Mesenchymal stem cell (in vitro differentiated cells and primary cell): ENCODE measurements around the gene SPRY1.

Experiments
- DNase-seq: peaks from one replicate; pipeline ENCODE4 v3.0.0-alpha.2; 2013
- H2AFZ ChIP-seq: one replicate; pipeline ENCODE4 v1.6.1; 2013; ENCODE audit warnings: low read depth, mild to moderate bottlenecking, control low read depth, inconsistent platforms, low read length, moderate library complexity
- H2AK5ac ChIP-seq: 2 replicates; pipeline ENCODE4 v1.6.1; 2013; ENCODE audit warnings: low read length, moderate library complexity, mild to moderate bottlenecking, inconsistent platforms; ENCODE audit not compliant: severe bottlenecking
- H2BK120ac ChIP-seq: one replicate; pipeline ENCODE4 v1.6.1; 2013; ENCODE audit warnings: low read depth, mild to moderate bottlenecking, inconsistent platforms, low read length, moderate library complexity
- H2BK12ac ChIP-seq, 2 experiments: one replicate each; pipeline ENCODE4 v1.6.1; 2013; ENCODE audit warnings: inconsistent platforms in 2 of 2, low read length in 2 of 2, mild to moderate bottlenecking in 2 of 2, moderate library complexity in 2 of 2, control low read depth in 1 of 2
- H2BK15ac ChIP-seq: one replicate; pipeline ENCODE4 v1.6.1; 2013; ENCODE audit warnings: mild to moderate bottlenecking, low read depth, inconsistent platforms; ENCODE audit not compliant: poor library complexity, severe bottlenecking
- H2BK5ac ChIP-seq: 2 replicates; pipeline ENCODE4 v1.6.1; 2013; ENCODE audit warnings: low read depth, mild to moderate bottlenecking, low read length, control low read depth, inconsistent platforms; ENCODE audit not compliant: poor library complexity, severe bottlenecking
- H3K14ac ChIP-seq, 2 experiments: one replicate each; pipeline ENCODE4 v1.6.1; 2013; ENCODE audit warnings: inconsistent platforms in 2 of 2, low read length in 2 of 2, control low read depth in 1 of 2, mild to moderate bottlenecking in 1 of 2, moderate library complexity in 1 of 2
- H3K18ac ChIP-seq, 2 experiments: one replicate each; pipeline ENCODE4 v1.6.1; 2013; ENCODE audit warnings: inconsistent platforms in 2 of 2, low read length in 2 of 2, control low read depth in 1 of 2, low read depth in 1 of 2, mild to moderate bottlenecking in 1 of 2
- H3K23ac ChIP-seq, 2 experiments: one replicate each; pipeline ENCODE4 v1.6.1; 2013; ENCODE audit warnings: inconsistent platforms in 2 of 2, low read length in 2 of 2, mild to moderate bottlenecking in 2 of 2, moderate library complexity in 2 of 2, control low read depth in 1 of 2
- H3K27ac ChIP-seq: 2 replicates; pipeline ENCODE4 v1.5.1; 2013; ENCODE audit warnings: mild to moderate bottlenecking, moderate library complexity, low read length, control low read depth, inconsistent platforms; ENCODE audit not compliant: poor library complexity, severe bottlenecking
- H3K27me3 ChIP-seq, 2 experiments: 2 replicates each; pipeline versions ENCODE4 v1.6.1 to v1.7.0; 2013; ENCODE audit warnings: low read length in 2 of 2, mild to moderate bottlenecking in 2 of 2, moderate library complexity in 2 of 2, control low read depth in 1 of 2, inconsistent platforms in 1 of 2; ENCODE audit not compliant: control insufficient read depth in 1 of 2, insufficient read depth in 1 of 2
- H3K36me3 ChIP-seq, 2 experiments: 2 replicates each; pipeline versions ENCODE4 v1.6.1 to v1.7.0; 2013; ENCODE audit warnings: low read length in 2 of 2, control low read depth in 1 of 2, inconsistent platforms in 1 of 2, low read depth in 1 of 2, mild to moderate bottlenecking in 1 of 2; ENCODE audit not compliant: insufficient read depth in 2 of 2, control insufficient read depth in 1 of 2
- H3K4ac ChIP-seq, 2 experiments: one replicate each; pipeline ENCODE4 v1.6.1; 2013; ENCODE audit warnings: inconsistent platforms in 2 of 2, low read length in 2 of 2, mild to moderate bottlenecking in 2 of 2, moderate library complexity in 2 of 2, control low read depth in 1 of 2, low read depth in 1 of 2
- H3K4me1 ChIP-seq: 2 replicates; pipeline ENCODE4 v1.6.1; 2013; ENCODE audit warnings: low read depth, low read length, control low read depth; ENCODE audit not compliant: control insufficient read depth, insufficient read depth
- H3K4me2 ChIP-seq: 2 replicates; pipeline ENCODE4 v1.6.1; 2013; ENCODE audit warnings: low read length, mild to moderate bottlenecking, inconsistent platforms; ENCODE audit not compliant: poor library complexity, severe bottlenecking
- H3K4me3 ChIP-seq, 2 experiments: 2 replicates each; pipeline versions ENCODE4 v1.5.1 to v1.7.0; 2013; ENCODE audit warnings: low read length in 2 of 2, mild to moderate bottlenecking in 2 of 2, control low read depth in 1 of 2, low read depth in 1 of 2; ENCODE audit not compliant: insufficient read depth in 1 of 2
- H3K79me1 ChIP-seq: replicated peaks from 2 replicates; pipeline ENCODE4 v1.6.1; 2013; ENCODE audit warnings: mild to moderate bottlenecking, control low read depth, low read length, inconsistent platforms; ENCODE audit not compliant: poor library complexity, severe bottlenecking
- H3K9ac ChIP-seq: 2 replicates; pipeline ENCODE4 v1.7.0; 2013; ENCODE audit warnings: mild to moderate bottlenecking, low read length, moderate library complexity
- H3K9me3 ChIP-seq: 2 replicates; pipeline ENCODE4 v1.7.0; 2013; ENCODE audit warnings: mild to moderate bottlenecking, low read length; ENCODE audit not compliant: control insufficient read depth
- H4K8ac ChIP-seq: one replicate; pipeline ENCODE4 v1.6.1; 2013; ENCODE audit warnings: inconsistent platforms, mild to moderate bottlenecking, low read length, moderate library complexity
- H4K91ac ChIP-seq: one replicate; pipeline ENCODE4 v1.6.1; 2013; ENCODE audit warnings: mild to moderate bottlenecking, low read length, inconsistent platforms
- WGBS: methylation state at CpG from one replicate; pipeline ENCODE4 v1.1.7; 2013; ENCODE audit warnings: mixed read lengths; 5-methylcytosine and 5-hydroxymethylcytosine counted together

The SPRY1 gene

GRCh38 chr4:123359449-123360315 lies 36.9 kb upstream of the SPRY1 start:
- Histone ChIP-seq H3K79me1 (no peaks in the 10 kb centered on the region), H3K9ac (no peak overlapping the region), H3K36me3 (no peaks in the 10 kb centered on the region)

GRCh38 chr4:123361195-123361861 lies 35.3 kb upstream of the SPRY1 start:
- no peak overlapping the region for H4K8ac ChIP-seq

More at GRCh38 chr4:123359449-123360315, 36.9 kb upstream of the SPRY1 start:
- Histone ChIP-seq H3K18ac (peak overlapping the region; percentile 46 to 58), H3K9me3 (peaks cover 11% of the 10 kb centered on the region), H3K27me3 (no peaks in the 10 kb centered on the region), H3K23ac (no peak overlapping the region), H2BK15ac (no peak overlapping the region), H2BK12ac (peak overlapping the region; percentile 86 to 94), H3K4me1 (peaks cover 1% of the 10 kb centered on the region), H2AFZ (no peak overlapping the region), H4K8ac (no peak overlapping the region), H3K14ac (no peak overlapping the region), H3K4ac (peak overlapping the region; percentile 54 to 70), H3K4me2 (no peak overlapping the region), H2AK5ac (no peak overlapping the region), H2BK5ac (no peak overlapping the region), H3K4me3 (no peak overlapping the region), H4K91ac (peak overlapping the region; percentile 62), H2BK120ac (no peak overlapping the region), H3K27ac (no peak overlapping the region)
- DNase-seq = no peak
- 74% methylated on average over 4 of the region's 5 CpGs for WGBS

GRCh38 chr4:123362103-123362502 lies 34.5 kb upstream of the SPRY1 start:
- Histone ChIP-seq H3K4me3 (no peak overlapping the region), H4K91ac (no peak overlapping the region), H4K8ac (no peak overlapping the region), H2AK5ac (no peak overlapping the region), H3K23ac (no peak overlapping the region), H2BK120ac (peak overlapping the region; percentile 64), H2AFZ (no peak overlapping the region), H3K9ac (no peak overlapping the region), H2BK15ac (no peak overlapping the region), H3K27me3 (no peaks in the 10 kb centered on the region), H3K36me3 (no peaks in the 10 kb centered on the region), H2BK12ac (peak overlapping the region in 1 of 2 experiments; percentile 76), H3K14ac (no peak overlapping the region), H3K4ac (no peak overlapping the region), H2BK5ac (no peak overlapping the region), H3K4me1 (no peaks in the 10 kb centered on the region), H3K79me1 (no peaks in the 10 kb centered on the region), H3K27ac (no peak overlapping the region), H3K4me2 (no peak overlapping the region), H3K9me3 (peaks cover 11% of the 10 kb centered on the region), H3K18ac (peak overlapping the region; percentile 29 to 59)
- 86% methylated on average over 1 of the region's 1 CpG for WGBS
- no peak for DNase-seq

More at GRCh38 chr4:123361195-123361861, 35.3 kb upstream of the SPRY1 start:
- Histone ChIP-seq H4K91ac (no peak overlapping the region), H3K4me2 (no peak overlapping the region), H3K27me3 (no peaks in the 10 kb centered on the region), H2AK5ac (no peak overlapping the region), H3K79me1 (no peaks in the 10 kb centered on the region), H3K9me3 (peaks cover 11% of the 10 kb centered on the region), H3K18ac (peak overlapping the region in 1 of 2 experiments; percentile 58), H3K9ac (peak overlapping the region; percentile 63), H3K27ac (peak overlapping the region; percentile 71), H2AFZ (no peak overlapping the region), H3K14ac (no peak overlapping the region), H3K4me1 (peaks cover 1% of the 10 kb centered on the region), H2BK12ac (peak overlapping the region in 1 of 2 experiments; percentile 56), H2BK120ac (peak overlapping the region; percentile 37), H3K4me3 (no peak overlapping the region), H3K23ac (no peak overlapping the region), H3K4ac (no peak overlapping the region), H3K36me3 (no peaks in the 10 kb centered on the region), H2BK15ac (no peak overlapping the region), H2BK5ac (no peak overlapping the region)
- DNase-seq = peak; percentile 91
- 70% methylated on average over 2 of the region's 2 CpGs for WGBS

DNA sequence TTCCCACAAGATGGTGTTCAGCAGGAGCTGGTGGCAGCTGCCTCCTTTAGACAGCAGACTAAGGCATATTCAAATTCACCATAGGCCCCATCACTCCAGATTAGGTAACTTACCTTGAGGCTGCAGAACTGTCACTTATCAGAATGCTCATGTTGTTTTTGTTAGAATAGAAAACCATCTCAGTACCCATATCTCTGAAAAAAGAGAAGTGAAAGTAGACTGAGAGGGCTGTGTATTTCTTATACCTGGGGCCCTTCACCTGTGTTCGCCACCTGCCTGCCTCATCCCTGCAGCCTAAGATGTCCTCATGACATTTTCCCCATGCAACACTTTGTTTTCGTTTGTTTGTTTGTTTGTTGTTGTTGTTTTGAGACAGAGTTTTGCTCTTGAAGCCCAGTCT lies 32.9 kb upstream of the SPRY1 start:
- peaks cover 11% of the 10 kb centered on the region for H3K9me3 ChIP-seq
- H3K4ac ChIP-seq = peak overlapping the region in 1 of 2 experiments; percentile 50
- H2AFZ ChIP-seq = no peak overlapping the region
- H3K18ac ChIP-seq = peak overlapping the region in 1 of 2 experiments; percentile 47
- H3K27me3 ChIP-seq = no peaks in the 10 kb centered on the region
- H2BK12ac ChIP-seq = peak overlapping the region in 1 of 2 experiments; percentile 57
- H3K14ac ChIP-seq = no peak overlapping the region
- no peak overlapping the region for H4K91ac ChIP-seq
- DNase-seq = no peak
- H3K4me3 ChIP-seq = no peak overlapping the region
- H2BK120ac ChIP-seq = no peak overlapping the region
- H3K4me2 ChIP-seq = no peak overlapping the region
- H3K9ac ChIP-seq = no peak overlapping the region
- no peak overlapping the region for H3K27ac ChIP-seq
- 100% methylated on average over 2 of the region's 2 CpGs for WGBS
- no peaks in the 10 kb centered on the region for H3K36me3 ChIP-seq
- H3K4me1 ChIP-seq = no peaks in the 10 kb centered on the region
- H2BK15ac ChIP-seq = peak overlapping the region; percentile 87
- H3K23ac ChIP-seq = no peak overlapping the region
- H4K8ac ChIP-seq = no peak overlapping the region
- no peaks in the 10 kb centered on the region for H3K79me1 ChIP-seq
- no peak overlapping the region for H2BK5ac ChIP-seq
- H2AK5ac ChIP-seq = no peak overlapping the region
